ENCODE results near the gene CDK13. TPM values are rescaled to one million over a fixed set of nuclear protein-coding genes. Genes with fewer than 3 reads are reported as not detected.

CDK13 gene
- polyA plus RNA-seq, 3 donors = 8.8 to 25.7 (median 11.2) TPM

GRCh38 chr7:39978230-39978934, 28.3 kb downstream of the CDK13 start:
- peaks cover 0 to 3% of the 10 kb centered on the region in 2 donors for H3K36me3 Mint-ChIP-seq
- Histone ChIP-seq H3K4me3 (replicated peaks in 1 of 3; ENCODE audit: low read depth in 2 of 3, low read length in 3 of 3) (no peak overlapping the region), H3K4me1 (ENCODE audit: control insufficient read depth in 1 of 2, insufficient read depth in 2 of 2, low read length in 2 of 2) (peaks cover 4 to 6% of the 10 kb centered on the region in 2 donors), H4K20me1 (ENCODE audit: insufficient read depth, low read length) (peaks cover 88% of the 10 kb centered on the region), H3K9ac (ENCODE audit: insufficient read depth, low read length, poor library complexity, severe bottlenecking) (no peak overlapping the region), H3K27me3 (ENCODE audit: control insufficient read depth in 2 of 2, insufficient read depth in 2 of 2, low read length in 2 of 2) (no peaks in the 10 kb centered on the region), H3K36me3 (replicated peaks in 1 of 2; ENCODE audit: control insufficient read depth in 1 of 2, insufficient read depth in 2 of 2, low read length in 2 of 2) (no peaks in the 10 kb centered on the region), H3K9me3 (replicated peaks in 1 of 2; ENCODE audit: control insufficient read depth in 1 of 2, insufficient read depth in 1 of 2, low read length in 2 of 2) (no peaks in the 10 kb centered on the region), H3K79me2 (ENCODE audit: insufficient read depth, low read length) (peaks cover 86% of the 10 kb centered on the region), H3K27ac (ENCODE audit: low read depth in 1 of 2, low read length in 2 of 2) (peak overlapping the region in 1 of 2 donors; percentile 6), H2AFZ (ENCODE audit: insufficient read depth, low read depth, low read length, poor library complexity, severe bottlenecking) (no peak overlapping the region), H3K4me2 (replicated peaks; ENCODE audit: extremely low read depth, low read length, poor library complexity, severe bottlenecking) (no peak overlapping the region)
- TF ChIP-seq CTCF (IDR thresholded peaks at IDR 0.05) = no peak
- WGBS (ENCODE audit: insufficient coverage) = 0% methylated on average over 1 of the region's 3 CpGs
- H3K4me1 Mint-ChIP-seq = peaks cover 16% of the 10 kb centered on the region
- intact Hi-C loops (cut with micrococcal nuclease) = no loop called here
- no peak overlapping the region for H3K27ac Mint-ChIP-seq
- H3K4me3 Mint-ChIP-seq = no peak overlapping the region
- H3K9me3 Mint-ChIP-seq = no peaks in the 10 kb centered on the region
- no peaks in the 10 kb centered on the region for H3K27me3 Mint-ChIP-seq (ENCODE audit: low read depth in 3 of 3)
- DNase-seq = no peak

- Histone ChIP-seq H3K4me3 (replicated peaks in 1 of 3; ENCODE audit: low read depth in 2 of 3, low read length in 3 of 3) (no peak overlapping the region), H3K79me2 (ENCODE audit: insufficient read depth, low read length) (peaks cover 86% of the 10 kb centered on the region), H3K36me3 (replicated peaks in 1 of 2; ENCODE audit: control insufficient read depth in 1 of 2, insufficient read depth in 2 of 2, low read length in 2 of 2) (no peaks in the 10 kb centered on the region), H3K4me2 (replicated peaks; ENCODE audit: extremely low read depth, low read length, poor library complexity, severe bottlenecking) (no peak overlapping the region), H3K9ac (ENCODE audit: insufficient read depth, low read length, poor library complexity, severe bottlenecking) (no peak overlapping the region), H3K9me3 (replicated peaks in 1 of 2; ENCODE audit: control insufficient read depth in 1 of 2, insufficient read depth in 1 of 2, low read length in 2 of 2) (no peaks in the 10 kb centered on the region), H3K27me3 (ENCODE audit: control insufficient read depth in 2 of 2, insufficient read depth in 2 of 2, low read length in 2 of 2) (no peaks in the 10 kb centered on the region), H4K20me1 (ENCODE audit: insufficient read depth, low read length) (peaks cover 88% of the 10 kb centered on the region), H3K4me1 (ENCODE audit: control insufficient read depth in 1 of 2, insufficient read depth in 2 of 2, low read length in 2 of 2) (peaks cover 12 to 15% of the 10 kb centered on the region in 2 donors), H3K27ac (ENCODE audit: low read depth in 1 of 2, low read length in 2 of 2) (peak overlapping the region in 1 of 2 donors; percentile 8), H2AFZ (ENCODE audit: insufficient read depth, low read depth, low read length, poor library complexity, severe bottlenecking) (no peak overlapping the region)
- Mint-ChIP-seq H3K4me1 (peaks cover 18% of the 10 kb centered on the region), H3K27me3 (ENCODE audit: low read depth in 3 of 3) (no peaks in the 10 kb centered on the region), H3K36me3 (peaks cover 0 to 3% of the 10 kb centered on the region in 2 donors), H3K9me3 (no peaks in the 10 kb centered on the region), H3K27ac (no peak overlapping the region), H3K4me3 (no peak overlapping the region)
- 95% methylated on average over 3 of the region's 8 CpGs for WGBS (ENCODE audit: insufficient coverage)
- intact Hi-C loops (cut with micrococcal nuclease) = no loop called here
- no peak for DNase-seq
- no peak for TF ChIP-seq CTCF (IDR thresholded peaks at IDR 0.05)
Observed at GRCh38 chr7:39979406-39980073, 29.5 kb downstream of the CDK13 start.
